SK-N-DZ (cell line): Measurements from ENCODE around the gene NXF1.

ENCODE experiments used
- small RNA-seq, 2 experiments: library from RNA; depleted of rRNA; stranded (forward); fragments of <200 nt; gene quantifications; one replicate each; pipeline ENCODE3, GENCODE V24; 2014

NXF1 gene

Small RNA genes within 50 kb of the gene (small RNA-seq; reads per million reads assigned to genes)
- 0 to 0.13 reads per million in 2 experiments for gene MIR6514
- 0 reads per million in 2 experiments for gene RF00099
- 0 reads per million in 2 experiments for gene RNU6-118P
- 0 reads per million in 2 experiments for gene SNORD22
- gene SNORD26: 0 reads per million in 2 experiments
- gene SNORD27: 0 reads per million in 2 experiments
- 0 reads per million in 2 experiments for gene SNORD28
- gene SNORD30: 19.4 to 1,990 reads per million in 2 experiments
